Measurements from ENCODE around the gene EIPR1.

Gene EIPR1

DNA sequence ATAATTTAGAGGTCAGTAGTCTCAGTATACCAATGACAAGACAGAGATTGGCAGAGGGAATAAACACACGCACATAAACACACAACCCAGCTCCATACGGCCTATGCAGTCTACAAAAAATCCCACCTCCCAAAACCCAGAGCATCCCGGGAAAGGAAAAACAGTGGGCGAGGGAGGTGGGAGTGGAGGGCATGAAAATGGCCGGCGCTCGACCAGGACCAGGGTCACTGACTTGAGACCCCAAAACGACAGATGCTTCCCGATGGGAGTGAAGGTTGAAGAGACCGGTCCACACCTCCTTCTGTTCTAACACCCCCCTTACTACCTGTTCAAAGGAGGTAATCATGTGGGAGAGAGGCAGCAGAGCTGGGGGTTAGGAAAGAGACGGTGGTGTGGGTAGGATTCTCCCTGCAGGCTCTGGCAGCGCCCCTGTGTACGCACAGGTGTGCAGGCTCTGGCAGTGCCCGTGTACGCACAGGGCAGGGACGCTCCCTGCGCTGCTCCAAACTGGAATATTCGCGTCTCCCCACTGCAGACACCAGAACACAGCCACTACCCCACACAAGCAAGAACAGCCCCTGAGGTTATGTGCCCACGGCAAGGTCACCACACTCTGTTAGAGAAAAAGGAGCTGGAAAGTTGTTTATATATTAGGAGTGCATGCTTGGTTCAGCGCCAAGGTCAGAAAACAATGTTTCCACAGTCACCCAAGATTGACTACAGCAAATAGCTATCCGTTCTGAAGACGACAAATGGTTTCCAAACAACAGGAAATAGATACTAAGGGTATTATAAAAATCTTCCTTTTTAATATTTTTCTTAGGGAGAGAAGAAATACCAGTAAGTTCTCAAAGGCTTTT lies 67.9 kb downstream of the EIPR1 start:
- TF ChIP-seq, protein P1, sequence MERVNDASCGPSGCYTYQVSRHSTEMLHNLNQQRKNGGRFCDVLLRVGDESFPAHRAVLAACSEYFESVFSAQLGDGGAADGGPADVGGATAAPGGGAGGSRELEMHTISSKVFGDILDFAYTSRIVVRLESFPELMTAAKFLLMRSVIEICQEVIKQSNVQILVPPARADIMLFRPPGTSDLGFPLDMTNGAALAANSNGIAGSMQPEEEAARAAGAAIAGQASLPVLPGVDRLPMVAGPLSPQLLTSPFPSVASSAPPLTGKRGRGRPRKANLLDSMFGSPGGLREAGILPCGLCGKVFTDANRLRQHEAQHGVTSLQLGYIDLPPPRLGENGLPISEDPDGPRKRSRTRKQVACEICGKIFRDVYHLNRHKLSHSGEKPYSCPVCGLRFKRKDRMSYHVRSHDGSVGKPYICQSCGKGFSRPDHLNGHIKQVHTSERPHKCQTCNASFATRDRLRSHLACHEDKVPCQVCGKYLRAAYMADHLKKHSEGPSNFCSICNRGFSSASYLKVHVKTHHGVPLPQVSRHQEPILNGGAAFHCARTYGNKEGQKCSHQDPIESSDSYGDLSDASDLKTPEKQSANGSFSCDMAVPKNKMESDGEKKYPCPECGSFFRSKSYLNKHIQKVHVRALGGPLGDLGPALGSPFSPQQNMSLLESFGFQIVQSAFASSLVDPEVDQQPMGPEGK (CRISPR knock-in tag; IDR thresholded peaks at IDR 0.05; ENCODE audit: borderline replicate concordance) = no peak
- TF ChIP-seq, protein P2, sequence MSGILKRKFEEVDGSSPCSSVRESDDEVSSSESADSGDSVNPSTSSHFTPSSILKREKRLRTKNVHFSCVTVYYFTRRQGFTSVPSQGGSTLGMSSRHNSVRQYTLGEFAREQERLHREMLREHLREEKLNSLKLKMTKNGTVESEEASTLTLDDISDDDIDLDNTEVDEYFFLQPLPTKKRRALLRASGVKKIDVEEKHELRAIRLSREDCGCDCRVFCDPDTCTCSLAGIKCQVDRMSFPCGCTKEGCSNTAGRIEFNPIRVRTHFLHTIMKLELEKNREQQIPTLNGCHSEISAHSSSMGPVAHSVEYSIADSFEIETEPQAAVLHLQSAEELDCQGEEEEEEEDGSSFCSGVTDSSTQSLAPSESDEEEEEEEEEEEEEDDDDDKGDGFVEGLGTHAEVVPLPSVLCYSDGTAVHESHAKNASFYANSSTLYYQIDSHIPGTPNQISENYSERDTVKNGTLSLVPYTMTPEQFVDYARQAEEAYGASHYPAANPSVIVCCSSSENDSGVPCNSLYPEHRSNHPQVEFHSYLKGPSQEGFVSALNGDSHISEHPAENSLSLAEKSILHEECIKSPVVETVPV (CRISPR knock-in tag; IDR thresholded peaks at IDR 0.05) = no peak
- TF ChIP-seq ZFP3 (CRISPR knock-in tag; IDR thresholded peaks at IDR 0.05) (no peak), GLIS3 (CRISPR knock-in tag; IDR thresholded peaks at IDR 0.05) (no peak), BACH2 (CRISPR knock-in tag; IDR thresholded peaks at IDR 0.05; ENCODE audit: borderline replicate concordance) (no peak), TOX (CRISPR knock-in tag; IDR thresholded peaks at IDR 0.05; ENCODE audit: borderline replicate concordance) (no peak), PPARA (CRISPR knock-in tag; IDR thresholded peaks at IDR 0.05; ENCODE audit: borderline replicate concordance) (no peak), OSR1 (CRISPR knock-in tag; IDR thresholded peaks at IDR 0.05) (no peak), CSDC2 (CRISPR knock-in tag; IDR thresholded peaks at IDR 0.05) (no peak)
- ATAC-seq = no peak

DNA sequence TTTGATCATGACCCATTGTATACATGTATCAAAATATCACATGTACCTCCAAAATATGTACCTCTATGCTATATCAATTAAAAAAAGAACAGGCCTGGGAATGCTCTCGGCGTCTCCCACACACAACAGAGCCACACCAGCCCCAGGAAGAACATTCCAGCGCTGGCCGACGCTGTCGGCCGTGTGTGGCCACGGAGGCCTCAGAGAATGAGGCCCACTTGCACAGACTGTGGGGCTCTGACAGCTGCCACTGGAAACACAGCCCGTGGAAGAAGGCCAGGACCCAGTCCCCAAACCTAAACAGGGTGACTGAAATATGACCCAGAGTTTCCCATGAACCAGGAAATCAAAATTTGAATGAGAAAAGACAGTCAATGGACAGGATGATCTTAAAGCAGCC lies 69.7 kb downstream of the EIPR1 start:
- no peak for ATAC-seq
- TF ChIP-seq ISL1 (CRISPR knock-in tag; IDR thresholded peaks at IDR 0.05) (no peak), ZC3H10 (CRISPR knock-in tag; IDR thresholded peaks at IDR 0.05) (no peak), ZNF8 (CRISPR knock-in tag; IDR thresholded peaks at IDR 0.05) (no peak), PPARA (CRISPR knock-in tag; IDR thresholded peaks at IDR 0.05; ENCODE audit: borderline replicate concordance) (no peak), ARNTL (CRISPR knock-in tag; IDR thresholded peaks at IDR 0.05; ENCODE audit: borderline replicate concordance, low read depth) (no peak), SNAI2 (CRISPR knock-in tag; IDR thresholded peaks at IDR 0.05) (no peak), RARB (CRISPR knock-in tag; IDR thresholded peaks at IDR 0.05) (no peak)
- TF ChIP-seq, protein P2 (CRISPR knock-in tag; IDR thresholded peaks at IDR 0.05) = no peak

DNA sequence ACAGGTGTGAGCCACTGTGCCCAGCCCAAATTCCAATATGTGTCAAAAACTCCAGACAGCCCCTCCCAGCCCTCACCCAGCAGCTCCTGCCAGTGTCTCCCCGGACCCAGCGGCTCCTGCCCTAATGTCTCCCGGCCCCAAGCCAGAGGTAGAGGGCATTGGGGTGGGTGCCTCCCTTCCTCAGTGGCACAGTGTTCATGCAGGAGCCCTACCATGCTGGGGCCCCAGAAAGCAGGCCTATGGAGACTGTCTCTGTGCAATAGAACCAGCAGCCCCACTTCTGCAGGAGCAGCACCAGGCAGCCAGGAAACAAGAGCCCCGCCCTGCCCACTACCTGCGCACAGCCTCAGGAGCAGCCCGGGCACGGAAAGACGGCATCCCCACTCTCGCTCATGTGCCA lies 70.4 kb downstream of the EIPR1 start:
- no peak for ATAC-seq
- TF ChIP-seq ZNF565 (CRISPR knock-in tag; conservative IDR thresholded peaks at IDR 0.05; ENCODE audit: low read depth) (no peak), ZFP3 (CRISPR knock-in tag; IDR thresholded peaks at IDR 0.05) (no peak), ISL1 (CRISPR knock-in tag; IDR thresholded peaks at IDR 0.05) (no peak), GLIS3 (CRISPR knock-in tag; IDR thresholded peaks at IDR 0.05) (no peak), CSDC2 (CRISPR knock-in tag; IDR thresholded peaks at IDR 0.05) (no peak), ZNF70 (CRISPR knock-in tag; IDR thresholded peaks at IDR 0.05) (no peak), ARNTL (CRISPR knock-in tag; IDR thresholded peaks at IDR 0.05; ENCODE audit: borderline replicate concordance, low read depth) (no peak), ESRRG (CRISPR knock-in tag; IDR thresholded peaks at IDR 0.05) (no peak), ZNF8 (CRISPR knock-in tag; IDR thresholded peaks at IDR 0.05) (no peak), OSR1 (CRISPR knock-in tag; IDR thresholded peaks at IDR 0.05) (no peak), RARB (CRISPR knock-in tag; IDR thresholded peaks at IDR 0.05) (no peak)
- TF ChIP-seq, protein P2 (CRISPR knock-in tag; IDR thresholded peaks at IDR 0.05) = no peak
- TF ChIP-seq, protein P3, sequence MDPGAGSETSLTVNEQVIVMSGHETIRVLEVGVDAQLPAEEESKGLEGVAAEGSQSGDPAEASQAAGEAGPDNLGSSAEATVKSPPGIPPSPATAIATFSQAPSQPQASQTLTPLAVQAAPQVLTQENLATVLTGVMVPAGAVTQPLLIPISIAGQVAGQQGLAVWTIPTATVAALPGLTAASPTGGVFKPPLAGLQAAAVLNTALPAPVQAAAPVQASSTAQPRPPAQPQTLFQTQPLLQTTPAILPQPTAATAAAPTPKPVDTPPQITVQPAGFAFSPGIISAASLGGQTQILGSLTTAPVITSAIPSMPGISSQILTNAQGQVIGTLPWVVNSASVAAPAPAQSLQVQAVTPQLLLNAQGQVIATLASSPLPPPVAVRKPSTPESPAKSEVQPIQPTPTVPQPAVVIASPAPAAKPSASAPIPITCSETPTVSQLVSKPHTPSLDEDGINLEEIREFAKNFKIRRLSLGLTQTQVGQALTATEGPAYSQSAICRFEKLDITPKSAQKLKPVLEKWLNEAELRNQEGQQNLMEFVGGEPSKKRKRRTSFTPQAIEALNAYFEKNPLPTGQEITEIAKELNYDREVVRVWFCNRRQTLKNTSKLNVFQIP (CRISPR knock-in tag; IDR thresholded peaks at IDR 0.05; ENCODE audit: borderline replicate concordance, low read depth) = no peak
